Activated T-cell treated with anti-CD3 and anti-CD28 coated beads for 24 hours (primary cell): Measurements from ENCODE around the gene THEMIS.

Experiments used
- DNase-seq: peaks from one replicate; pipeline ENCODE4 v3.0.0-alpha.2; 2020; ENCODE audit warnings: low read depth

Gene THEMIS

DNA sequence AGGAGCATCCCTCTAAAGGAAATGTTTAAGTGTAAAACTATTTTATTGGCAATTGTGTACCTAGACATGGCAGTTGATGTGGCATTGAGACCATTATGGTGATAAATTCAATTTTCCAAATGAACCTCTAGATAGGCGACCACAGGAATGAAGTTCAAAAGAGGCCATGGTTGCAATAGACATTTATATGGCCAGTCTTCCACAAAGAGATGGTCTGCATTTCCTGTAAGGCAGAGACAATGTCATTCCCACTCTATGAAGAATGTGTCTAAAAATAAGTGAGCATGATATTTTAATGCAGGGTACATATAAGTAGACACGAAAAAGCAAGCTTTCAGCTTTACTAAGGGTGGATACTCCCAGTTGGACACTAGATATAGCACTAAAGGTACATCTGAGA, 40.9 kb downstream of the THEMIS start:
- no peak for DNase-seq

- DNase-seq: no peak
Measured at GRCh38 chr6:127858727-127859391, 42.0 kb downstream of the THEMIS start.

DNA sequence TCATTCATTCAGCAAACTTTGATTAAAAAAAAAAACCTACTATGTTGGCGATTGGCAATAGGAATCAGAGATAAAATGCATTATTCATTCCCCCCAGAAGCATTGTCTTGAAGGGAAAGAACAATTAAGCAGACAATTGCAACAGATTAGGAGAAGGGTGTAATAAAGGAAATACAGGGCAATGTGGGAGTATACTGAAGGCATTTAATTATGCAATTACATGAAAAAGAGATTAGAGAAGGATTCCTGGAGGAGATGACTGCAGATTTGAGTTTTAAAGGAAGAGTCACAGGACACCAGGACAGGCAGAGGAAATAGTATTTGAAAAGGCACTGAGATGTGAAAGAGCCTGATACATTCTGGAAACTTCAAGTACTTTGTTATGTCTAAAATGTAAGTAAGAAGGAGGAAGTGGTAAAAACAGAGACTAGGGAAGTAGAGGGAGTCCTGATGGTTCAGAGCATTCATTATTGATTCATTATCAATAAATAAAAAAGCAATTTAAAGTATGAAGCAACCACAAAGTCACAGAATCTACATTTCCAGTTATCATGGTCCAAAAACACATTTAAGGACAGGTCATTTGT, 43.7 kb downstream of the THEMIS start:
- DNase-seq: no peak

DNA sequence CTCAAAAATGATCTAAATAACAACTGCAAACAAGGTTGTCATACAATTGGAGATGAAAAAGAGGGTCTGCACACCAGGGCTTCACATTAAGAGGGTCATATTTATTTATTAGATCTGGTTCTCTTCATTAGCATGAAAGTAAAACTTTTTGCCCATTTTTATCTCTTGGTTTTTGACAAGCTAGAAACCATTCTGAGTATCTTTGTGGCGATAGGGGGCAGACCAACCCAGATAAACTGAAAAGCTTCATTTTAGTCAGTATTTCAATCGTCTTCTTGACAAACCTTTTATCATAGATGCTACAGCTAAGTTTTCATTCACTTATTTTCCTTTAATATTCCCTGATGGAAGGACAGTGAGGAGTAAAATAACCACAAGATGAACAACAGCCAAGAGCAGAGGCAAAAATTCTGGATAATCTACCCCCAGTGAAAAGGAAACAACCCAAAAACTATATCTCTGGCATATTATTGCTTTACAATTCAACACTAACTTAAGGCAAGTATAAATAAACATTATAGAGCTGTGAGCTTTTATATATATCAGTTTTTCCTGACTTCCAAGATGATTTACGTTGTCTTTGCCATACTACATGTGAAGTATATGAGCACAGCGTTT, 45.2 kb downstream of the THEMIS start:
- peak; percentile 38 for DNase-seq

GRCh38 chr6:127854009-127854408, 46.8 kb downstream of the THEMIS start:
- no peak for DNase-seq

- DNase-seq: no peak
Measured at GRCh38 chr6:127851197-127851596, 49.7 kb downstream of the THEMIS start.

GRCh38 chr6:127845242-127845641, 55.6 kb downstream of the THEMIS start:
- DNase-seq: no peak

DNA sequence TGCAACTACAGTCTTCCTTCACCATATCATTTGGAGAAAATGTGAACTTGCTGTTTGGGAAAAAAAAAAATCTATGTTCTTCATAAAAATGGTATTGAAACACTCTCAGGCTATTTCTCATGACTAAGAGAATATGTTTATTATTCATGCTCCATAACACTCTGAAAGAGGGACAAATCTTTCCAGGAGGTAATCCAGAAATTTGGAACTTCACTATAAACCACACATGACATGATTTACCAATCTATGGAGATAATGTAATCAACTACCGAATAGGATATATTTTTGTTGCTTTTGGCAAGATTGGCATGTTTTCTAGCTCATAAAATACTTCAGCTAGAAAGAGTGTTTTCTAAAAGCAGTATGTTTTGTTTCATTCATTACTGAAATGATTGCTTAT, 56.3 kb downstream of the THEMIS start:
- no peak for DNase-seq

DNA sequence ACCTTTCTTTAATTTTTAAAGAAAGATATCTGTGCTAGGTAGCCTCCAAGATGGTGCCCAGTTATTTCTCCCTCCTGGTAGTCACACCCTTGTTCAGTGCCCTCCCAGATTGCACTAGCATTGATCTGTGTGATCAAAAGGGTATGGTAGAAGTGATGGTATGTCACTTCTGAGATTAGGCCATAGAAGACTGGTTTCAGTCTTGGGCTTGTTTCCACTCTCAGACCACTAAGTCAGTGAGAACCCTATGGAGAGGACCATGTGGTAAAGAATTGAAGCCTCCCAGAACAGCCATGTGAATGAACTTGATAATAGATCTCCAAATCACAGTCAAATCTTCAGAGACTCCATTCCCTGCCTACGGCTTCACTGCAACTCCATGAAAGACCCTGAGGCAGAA, 57.3 kb downstream of the THEMIS start:
- no peak for DNase-seq

DNA sequence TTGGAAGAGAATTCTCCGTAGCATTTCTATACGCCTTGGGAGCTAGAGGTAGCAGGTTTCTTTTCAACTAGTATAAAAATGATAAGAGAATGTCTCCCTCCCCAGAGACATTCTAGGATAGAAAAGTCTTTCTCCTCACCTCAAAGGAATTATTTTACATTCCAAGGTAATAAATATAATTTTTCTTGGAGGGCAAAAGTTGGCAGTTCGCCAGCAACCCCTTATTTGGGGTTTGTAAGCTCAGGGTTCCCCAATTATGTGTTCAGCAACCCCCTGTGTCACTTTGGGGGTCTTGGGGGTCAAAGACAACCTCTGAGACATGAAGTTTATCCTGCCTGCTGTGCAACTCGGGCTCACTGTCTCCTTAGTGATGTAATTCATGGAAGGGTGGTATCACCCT, 58.3 kb downstream of the THEMIS start:
- no peak for DNase-seq

- DNase-seq: no peak
Measured at GRCh38 chr6:127841811-127842210, 59.0 kb downstream of the THEMIS start.

DNA sequence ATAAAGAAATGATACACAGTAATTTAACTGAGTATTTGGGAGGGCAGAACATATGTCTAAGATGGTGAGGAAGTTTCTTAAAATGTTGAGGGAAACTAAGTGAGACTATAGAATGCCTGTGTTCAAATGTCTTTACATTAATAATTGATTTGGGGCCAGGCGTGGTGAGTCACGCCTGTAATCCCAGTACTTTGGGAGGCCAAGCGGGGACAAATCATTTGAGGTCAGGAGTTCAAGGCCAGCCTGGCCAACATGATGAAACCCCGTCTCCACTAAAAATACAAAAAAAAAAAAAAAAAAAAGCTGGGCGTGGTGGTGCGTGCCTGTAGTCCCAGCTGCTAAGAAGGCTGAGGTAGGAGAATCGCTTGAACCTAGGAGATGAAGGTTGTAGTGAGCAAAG, 66.7 kb downstream of the THEMIS start:
- no peak for DNase-seq

GRCh38 chr6:127833336-127833735, 67.5 kb downstream of the THEMIS start:
- DNase-seq: no peak

- no peak for DNase-seq
Measured at GRCh38 chr6:127832381-127832780, 68.5 kb downstream of the THEMIS start.

DNA sequence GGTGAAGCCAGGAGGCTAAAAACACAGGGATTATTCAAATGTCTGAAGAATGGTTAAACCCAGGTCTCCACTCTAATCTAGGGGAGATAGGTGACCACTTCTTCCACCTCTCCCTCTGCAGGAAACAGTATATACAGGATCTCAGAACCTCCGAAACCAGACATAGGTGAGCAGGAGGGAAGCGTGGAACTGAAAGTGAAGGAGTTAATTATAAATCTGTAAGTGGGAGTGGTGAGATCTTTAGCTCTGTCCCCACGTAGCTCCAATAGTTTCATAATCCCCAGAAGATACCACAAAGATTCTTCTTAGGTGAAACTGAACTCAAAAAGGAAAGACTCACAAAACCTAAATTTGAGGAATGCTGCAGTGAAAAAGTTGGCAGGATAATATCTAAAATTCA, 76.8 kb downstream of the THEMIS start:
- no peak for DNase-seq

DNA sequence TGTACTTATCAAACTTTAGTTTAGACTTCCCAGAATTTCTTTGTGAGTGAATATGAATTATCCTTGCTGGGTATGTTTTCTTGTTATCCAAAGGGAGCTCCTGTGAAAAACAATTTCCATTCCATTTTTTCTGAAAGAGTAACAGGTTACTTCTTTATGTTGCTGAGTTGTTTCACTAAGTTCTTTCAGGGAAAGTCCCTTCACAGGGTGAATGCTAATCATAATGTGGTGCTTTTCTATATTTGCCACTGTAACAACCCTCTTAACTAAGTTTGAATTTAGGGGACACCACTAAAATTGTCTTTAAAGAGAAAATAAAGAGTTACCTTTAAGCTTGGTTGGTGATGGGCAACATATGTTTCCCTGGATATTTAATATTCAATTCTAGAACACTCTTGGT, 79.4 kb downstream of the THEMIS start:
- no peak for DNase-seq

DNA sequence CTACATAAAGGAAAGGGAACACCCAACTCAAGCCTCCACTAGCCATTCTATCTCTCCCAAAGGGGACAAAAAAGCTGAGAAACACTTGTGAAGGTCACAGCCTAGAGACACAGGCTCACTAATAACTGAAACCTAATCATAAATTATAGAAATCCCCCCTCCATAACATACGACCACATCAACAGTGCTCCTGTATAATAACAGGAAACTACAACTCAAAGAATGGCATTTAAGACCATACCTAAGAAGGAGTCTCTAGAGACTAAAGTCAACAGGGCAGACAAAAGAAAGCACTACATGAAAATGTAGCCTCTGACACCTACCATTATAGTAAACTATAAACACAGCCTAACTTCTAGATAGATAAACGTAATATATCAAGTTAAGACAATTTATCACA, 82.7 kb downstream of the THEMIS start:
- no peak for DNase-seq

DNA sequence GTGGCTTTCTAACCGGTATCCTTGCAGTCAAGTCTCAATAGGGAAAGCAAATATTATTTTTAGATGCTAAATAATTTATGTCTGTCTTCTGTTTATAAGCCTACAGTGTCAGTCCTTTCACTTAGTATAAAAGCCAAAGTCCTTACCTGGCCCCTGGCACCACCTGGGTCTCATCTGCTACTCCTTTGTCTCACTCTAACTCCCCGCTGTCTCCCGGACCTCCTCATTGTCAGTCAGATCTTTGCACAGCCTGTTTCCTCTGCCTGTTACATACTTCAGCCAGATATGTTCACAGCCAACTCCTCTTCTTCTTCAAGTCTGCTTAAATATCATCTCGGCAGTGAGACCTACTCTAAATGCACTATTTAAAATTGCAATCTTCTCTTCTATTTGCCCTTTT, 84.2 kb downstream of the THEMIS start:
- DNase-seq: no peak

DNA sequence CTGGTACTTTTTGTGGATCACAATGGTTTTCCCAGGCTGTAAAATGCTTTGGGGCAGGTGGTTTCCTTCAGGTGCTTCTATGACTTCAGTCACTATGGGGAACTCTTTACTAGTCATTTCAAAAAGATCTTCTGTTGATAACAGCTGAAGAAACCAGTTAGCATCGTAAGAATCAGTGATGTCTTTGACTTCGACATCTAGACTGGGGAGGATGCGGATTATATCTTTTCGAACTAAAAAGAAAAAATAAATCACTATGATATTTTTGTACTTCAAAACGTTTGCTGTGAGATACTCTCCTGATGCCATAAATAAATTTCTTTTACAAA, 87.2 kb downstream of the THEMIS start:
- DNase-seq: no peak

DNA sequence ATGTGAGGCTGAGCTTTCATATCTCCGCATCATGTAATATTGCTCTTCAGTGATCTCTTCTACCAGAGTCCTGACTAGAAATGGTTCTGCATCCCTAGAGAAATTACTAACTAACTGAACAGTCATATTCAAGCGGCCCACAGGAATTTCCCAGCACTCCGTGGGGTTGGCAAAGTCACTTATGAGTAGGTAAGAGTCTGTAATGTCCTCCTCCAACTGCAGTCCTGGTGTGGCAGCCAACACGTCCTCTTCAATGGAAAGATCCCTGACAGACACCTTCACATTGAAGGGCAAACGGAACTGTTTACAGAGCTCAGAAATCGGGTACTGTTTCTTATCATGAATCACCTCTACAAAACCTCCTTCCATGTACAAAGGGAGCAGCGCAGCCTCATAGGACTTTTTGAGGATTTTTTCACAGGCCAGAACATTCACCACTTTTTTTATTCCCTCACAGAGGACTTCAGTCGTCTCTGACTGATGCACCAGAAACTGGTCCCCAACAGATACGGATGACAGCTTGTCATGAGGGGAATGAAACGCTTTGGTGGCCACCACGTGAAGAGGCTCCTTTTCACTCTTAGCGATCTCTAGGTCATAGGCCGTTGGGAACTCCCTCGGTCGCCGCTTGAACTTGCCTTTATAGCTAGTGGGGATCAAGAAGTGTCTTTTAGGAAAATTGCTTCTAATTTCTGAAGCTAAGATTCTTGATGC, 87.7 kb downstream of the THEMIS start:
- DNase-seq: peak; percentile 26

DNA sequence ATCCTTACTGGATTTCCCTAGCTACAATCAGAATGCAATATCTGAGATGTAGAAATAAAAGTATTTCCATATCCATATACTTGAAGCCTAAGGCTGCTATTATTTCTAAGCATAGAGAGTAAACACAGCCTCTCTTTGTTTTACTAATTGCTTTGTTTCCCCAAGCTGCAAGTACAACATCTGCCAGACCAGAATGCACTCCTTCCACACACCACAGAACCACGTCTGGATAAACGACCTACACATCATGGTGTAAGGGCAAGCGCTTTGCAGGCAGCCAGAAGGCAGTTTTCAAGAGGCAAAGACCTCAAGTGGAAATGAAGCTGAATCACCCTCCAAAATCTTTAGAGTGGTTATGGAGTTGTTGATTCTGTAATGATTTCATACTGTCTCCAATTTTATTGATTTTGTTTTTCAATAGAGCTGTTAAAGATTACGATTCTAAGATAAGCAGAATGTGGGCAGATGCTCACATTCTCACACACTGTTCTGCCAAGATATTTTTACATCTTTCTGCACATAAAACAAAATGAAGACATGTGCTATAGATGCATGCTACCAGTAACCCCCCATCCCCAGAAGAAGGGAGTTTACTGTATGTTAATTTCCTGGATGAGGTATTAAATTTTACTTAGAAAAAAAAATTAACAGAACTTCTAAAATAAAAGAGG, 88.8 kb downstream of the THEMIS start:
- no peak for DNase-seq

- DNase-seq: no peak
Measured at GRCh38 chr6:127807806-127808517, 92.9 kb downstream of the THEMIS start.
